A673 (cell line): ENCODE measurements around the gene ACOD1. TPM values are rescaled to one million over a fixed set of nuclear protein-coding genes. Genes with fewer than 3 reads are reported as not detected.
A peak's percentile ranks its signal among the peaks of the same experiment; 100 is the strongest.

Experiments used
- BruUV-seq: library from RNA; stranded (reverse); fragments of 400-500 nt; replicated peaks from 2 replicates; lab custom pipeline; 2021; lab: Mats Ljungman, UMichigan
- CTCF ChIA-PET: fragments of 300-600 bp; sonication (Branson Sonifier 250); formaldehyde crosslinking; loops from one replicate; lab custom pipeline; 2022; ENCODE audit warnings: antibody characterized with exemption; lab: Charles Lee
- POLR2A ChIA-PET: fragments of 300-600 bp; sonication (Branson Sonifier 250); formaldehyde crosslinking; loops from one replicate; lab custom pipeline; 2022; ENCODE audit warnings: antibody characterized with exemption; ENCODE audit not compliant: low non-redundant PET; lab: Charles Lee
- DNase-seq: peaks from one replicate; pipeline ENCODE4 v3.0.0-alpha.2; 2015; ENCODE audit warnings: low spot score
- H3K27ac ChIP-seq: fragments of 200-600 bp; sonication (generic); 2 replicates; pipeline ENCODE4 v1.5.1; 2016; ENCODE audit warnings: mixed run types, low read depth, mild to moderate bottlenecking, mixed read lengths, antibody characterized with exemption, low read length; ENCODE audit not compliant: poor library complexity, severe bottlenecking
- H3K27me3 ChIP-seq: fragments of 200-600 bp; sonication (generic); replicated peaks from 2 replicates; pipeline ENCODE4 v1.6.1; 2017; ENCODE audit warnings: mixed run types, low read depth, mild to moderate bottlenecking, mixed read lengths, antibody characterized with exemption, low read length; ENCODE audit not compliant: insufficient read depth, poor library complexity
- H3K36me3 ChIP-seq: fragments of 200-600 bp; sonication (generic); 2 replicates; pipeline ENCODE4 v1.6.1; 2016; ENCODE audit warnings: mixed run types, mild to moderate bottlenecking, mixed read lengths, antibody characterized with exemption, low read length; ENCODE audit not compliant: insufficient read depth, poor library complexity, severe bottlenecking
- H3K4me1 ChIP-seq: fragments of 200-600 bp; sonication (generic); 2 replicates; pipeline ENCODE4 v1.6.1; 2017; ENCODE audit warnings: mixed run types, mild to moderate bottlenecking, mixed read lengths, antibody characterized with exemption, low read length; ENCODE audit not compliant: insufficient read depth, poor library complexity, severe bottlenecking
- H3K4me3 ChIP-seq: fragments of 200-600 bp; sonication (generic); 2 replicates; pipeline ENCODE4 v1.5.1; 2016; ENCODE audit warnings: low read depth, mixed run types, mild to moderate bottlenecking, mixed read lengths, low read length; ENCODE audit not compliant: poor library complexity, severe bottlenecking
- H3K9me3 ChIP-seq: fragments of 200-600 bp; sonication (generic); 2 replicates; pipeline ENCODE4 v1.6.1; 2016; ENCODE audit warnings: mixed run types, low read depth, mild to moderate bottlenecking, mixed read lengths, antibody characterized with exemption, low read length; ENCODE audit not compliant: poor library complexity, severe bottlenecking
- CTCF ChIP-seq: fragments of 300-800, 200-600 bp; sonication (generic); conservative IDR thresholded peaks from 2 replicates; pipeline ENCODE4 v1.5.1; 2017; ENCODE audit warnings: low read depth, mild to moderate bottlenecking, antibody characterized with exemption, low read length, moderate library complexity, mixed read lengths
- EZH2 ChIP-seq: fragments of 200-600 bp; sonication (generic); IDR thresholded peaks from 2 replicates; pipeline ENCODE4 v1.6.1; 2017; ENCODE audit warnings: borderline replicate concordance, low read depth, mild to moderate bottlenecking, mixed read lengths, antibody characterized with exemption, low read length; ENCODE audit not compliant: poor library complexity, severe bottlenecking
- intact Hi-C: fragments of 100-400 bp; cut with micrococcal nuclease; formaldehyde crosslinking; loops from one replicate; pipeline ENCODE4 v1.10.0; 2022; ENCODE audit not compliant: unreplicated experiment
- total RNA-seq: library from RNA; stranded (reverse); gene quantifications from 2 replicates; pipeline ENCODE4 v1.2.3, GENCODE V29; 2021

The ACOD1 gene
- total RNA-seq, 1 experiment from 2014 or later = not detected

GRCh38 chr13:76993473-76993872 lies 45.2 kb downstream of the ACOD1 start:
- DNase-seq = no peak
- no peak for TF ChIP-seq EZH2
- TF ChIP-seq CTCF = no peak
- ChIA-PET POLR2A (no interaction called here), CTCF (no interaction called here)
- Histone ChIP-seq H3K9me3 (no peaks in the 10 kb centered on the region), H3K27me3 (no peaks in the 10 kb centered on the region), H3K4me3 (no peak overlapping the region), H3K36me3 (no peaks in the 10 kb centered on the region), H3K27ac (no peak overlapping the region), H3K4me1 (peaks cover 10% of the 10 kb centered on the region)
- no TSS peak for BruUV-seq
- intact Hi-C loops = no loop called here

GRCh38 chr13:76994281-76994680 lies 46.0 kb downstream of the ACOD1 start:
- POLR2A ChIA-PET = interaction anchor here (0.7 kb wide), 1 partner anchor 1444 kb away, joined by 6 read pairs; no protein-coding TSS in a partner anchor
- no peak for DNase-seq
- Histone ChIP-seq H3K27me3 (no peaks in the 10 kb centered on the region), H3K4me3 (no peak overlapping the region), H3K4me1 (peaks cover 10% of the 10 kb centered on the region), H3K27ac (no peak overlapping the region), H3K9me3 (no peaks in the 10 kb centered on the region), H3K36me3 (peaks cover 5% of the 10 kb centered on the region)
- TF ChIP-seq CTCF (no peak), EZH2 (no peak)
- intact Hi-C loops = no loop called here
- CTCF ChIA-PET = no interaction called here
- BruUV-seq = no TSS peak

DNA sequence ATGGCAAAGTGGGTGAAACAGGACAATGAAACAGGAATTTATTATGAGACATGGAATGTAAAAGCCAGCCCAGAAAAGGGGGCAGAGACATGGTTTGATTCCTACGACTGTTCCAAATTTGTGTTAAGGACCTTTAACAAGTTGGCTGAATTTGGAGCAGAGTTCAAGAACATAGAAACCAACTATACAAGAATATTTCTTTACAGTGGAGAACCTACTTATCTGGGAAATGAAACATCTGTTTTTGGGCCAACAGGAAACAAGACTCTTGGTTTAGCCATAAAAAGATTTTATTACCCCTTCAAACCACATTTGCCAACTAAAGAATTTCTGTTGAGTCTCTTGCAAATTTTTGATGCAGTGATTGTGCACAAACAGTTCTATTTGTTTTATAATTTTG lies 52.2 kb downstream of the ACOD1 start:
- intact Hi-C loops = no loop called here
- Histone ChIP-seq H3K27me3 (no peaks in the 10 kb centered on the region), H3K4me3 (no peak overlapping the region), H3K9me3 (no peaks in the 10 kb centered on the region), H3K36me3 (peaks cover 19% of the 10 kb centered on the region), H3K4me1 (peaks cover 27% of the 10 kb centered on the region), H3K27ac (no peak overlapping the region)
- BruUV-seq = no TSS peak
- POLR2A ChIA-PET = no interaction called here
- no peak for TF ChIP-seq CTCF
- no peak for TF ChIP-seq EZH2
- peak; percentile 29 for DNase-seq
- CTCF ChIA-PET = no interaction called here
